HEK293 (cell line): ENCODE data around the gene NMB.

Source experiments
- INSM2 ChIP-seq: fragments of 450-650 bp; formaldehyde crosslinking; IDR thresholded peaks from 2 replicates; pipeline ENCODE4 v1.5.1; 2016; ENCODE audit warnings: missing biosample characterization, missing genetic modification characterization
- MYNN ChIP-seq: fragments of 450-650 bp; formaldehyde crosslinking; IDR thresholded peaks from 2 replicates; pipeline ENCODE4 v1.5.1; 2016; ENCODE audit warnings: missing biosample characterization, missing genetic modification characterization, borderline replicate concordance
- SALL2 ChIP-seq: fragments of 450-650 bp; formaldehyde crosslinking; IDR thresholded peaks from 2 replicates; pipeline ENCODE4 v1.5.0; 2017; ENCODE audit warnings: missing biosample characterization, mild to moderate bottlenecking, missing genetic modification characterization, borderline replicate concordance
- TCF7L2 ChIP-seq: IDR thresholded peaks from 2 replicates; pipeline ENCODE4 v1.6.1; 2011; ENCODE audit warnings: low read depth, mild to moderate bottlenecking, inconsistent platforms, low read length, moderate library complexity, borderline replicate concordance
- TRIM28 ChIP-seq: IDR thresholded peaks from 2 replicates; pipeline ENCODE4 v1.6.1; 2011; ENCODE audit warnings: low read length, control low read depth, borderline replicate concordance
- ZBTB17 ChIP-seq: fragments of 450-650 bp; formaldehyde crosslinking; IDR thresholded peaks from 2 replicates; pipeline ENCODE4 v1.5.1; 2016; ENCODE audit warnings: missing biosample characterization, missing genetic modification characterization
- ZNF114 ChIP-seq: fragments of 450-650 bp; formaldehyde crosslinking; IDR thresholded peaks from 2 replicates; pipeline ENCODE4 v1.5.0; 2017; ENCODE audit warnings: missing biosample characterization, missing genetic modification characterization
- ZNF138 ChIP-seq: fragments of 450-650 bp; formaldehyde crosslinking; IDR thresholded peaks from 2 replicates; pipeline ENCODE4 v1.5.1; 2016; ENCODE audit warnings: missing biosample characterization, missing genetic modification characterization, borderline replicate concordance
- ZNF140 ChIP-seq: fragments of 450-650 bp; formaldehyde crosslinking; IDR thresholded peaks from 2 replicates; pipeline ENCODE4 v1.5.1; 2016; ENCODE audit warnings: missing biosample characterization, missing genetic modification characterization
- ZNF157 ChIP-seq: fragments of 450-650 bp; formaldehyde crosslinking; IDR thresholded peaks from 2 replicates; pipeline ENCODE4 v1.5.1; 2016; ENCODE audit warnings: missing biosample characterization, missing genetic modification characterization
- ZNF184 ChIP-seq: fragments of 450-650 bp; IDR thresholded peaks from 2 replicates; pipeline ENCODE4 v1.5.1; 2018; ENCODE audit warnings: missing biosample characterization, mild to moderate bottlenecking, missing genetic modification characterization
- ZNF211 ChIP-seq: fragments of 450-650 bp; formaldehyde crosslinking; IDR thresholded peaks from 2 replicates; pipeline ENCODE4 v1.5.1; 2016; ENCODE audit warnings: low read depth, missing biosample characterization, missing genetic modification characterization
- ZNF274 ChIP-seq, 2 experiments: fragments of 200-500 bp in 1 of 2; fragments of 450-650 bp in 1 of 2; sonication (Bioruptor generic) in 1 of 2; formaldehyde crosslinking in 1 of 2; IDR thresholded peaks; 2 replicates each; pipeline versions ENCODE4 v1.5.1 to v1.6.1; 2014 to 2016; ENCODE audit warnings: borderline replicate concordance in 1 of 2, inconsistent platforms in 1 of 2, low read length in 1 of 2, missing biosample characterization in 1 of 2, missing genetic modification characterization in 1 of 2
- ZNF302 ChIP-seq: fragments of 450-650 bp; formaldehyde crosslinking; IDR thresholded peaks from 2 replicates; pipeline ENCODE4 v1.5.1; 2016; ENCODE audit warnings: missing biosample characterization, missing genetic modification characterization, low read depth
- ZNF423 ChIP-seq: fragments of 450-650 bp; formaldehyde crosslinking; IDR thresholded peaks from 2 replicates; pipeline ENCODE4 v1.5.1; 2016; ENCODE audit warnings: missing biosample characterization, missing genetic modification characterization
- ZNF473 ChIP-seq: fragments of 450-650 bp; formaldehyde crosslinking; IDR thresholded peaks from 2 replicates; pipeline ENCODE4 v1.5.1; 2017; ENCODE audit warnings: missing biosample characterization, missing genetic modification characterization
- ZNF501 ChIP-seq: fragments of 450-650 bp; formaldehyde crosslinking; IDR thresholded peaks from 2 replicates; pipeline ENCODE4 v1.5.1; 2016; ENCODE audit warnings: missing biosample characterization, missing genetic modification characterization
- ZNF514 ChIP-seq: fragments of 450-650 bp; formaldehyde crosslinking; IDR thresholded peaks from 2 replicates; pipeline ENCODE4 v1.5.1; 2016; ENCODE audit warnings: missing biosample characterization, missing genetic modification characterization
- ZNF548 ChIP-seq: fragments of 450-650 bp; formaldehyde crosslinking; IDR thresholded peaks from 2 replicates; pipeline ENCODE4 v1.5.1; 2016; ENCODE audit warnings: missing biosample characterization, missing genetic modification characterization
- ZNF596 ChIP-seq: fragments of 450-650 bp; IDR thresholded peaks from 2 replicates; pipeline ENCODE4 v1.5.0; 2018; ENCODE audit warnings: missing biosample characterization, mild to moderate bottlenecking, missing genetic modification characterization, moderate library complexity
- ZNF660 ChIP-seq: fragments of 450-650 bp; IDR thresholded peaks from 2 replicates; pipeline ENCODE4 v1.5.1; 2018; ENCODE audit warnings: missing biosample characterization, mild to moderate bottlenecking, missing genetic modification characterization
- ZNF670 ChIP-seq: fragments of 450-650 bp; formaldehyde crosslinking; IDR thresholded peaks from 2 replicates; pipeline ENCODE4 v1.5.1; 2016; ENCODE audit warnings: missing biosample characterization, missing genetic modification characterization, low read depth
- ZNF677 ChIP-seq: fragments of 450-650 bp; IDR thresholded peaks from 2 replicates; pipeline ENCODE4 v1.5.0; 2018; ENCODE audit warnings: missing biosample characterization, mild to moderate bottlenecking, missing genetic modification characterization, moderate library complexity
- ZNF768 ChIP-seq: fragments of 450-650 bp; formaldehyde crosslinking; IDR thresholded peaks from 2 replicates; pipeline ENCODE4 v1.5.1; 2018; ENCODE audit warnings: missing biosample characterization, mild to moderate bottlenecking, missing genetic modification characterization
- ZNF791 ChIP-seq: fragments of 450-650 bp; formaldehyde crosslinking; IDR thresholded peaks from 2 replicates; pipeline ENCODE4 v1.5.1; 2016; ENCODE audit warnings: missing biosample characterization, missing genetic modification characterization
- ZSCAN23 ChIP-seq: fragments of 450-650 bp; formaldehyde crosslinking; IDR thresholded peaks from 2 replicates; pipeline ENCODE4 v1.5.1; 2016; ENCODE audit warnings: missing biosample characterization, missing genetic modification characterization
- TF ChIP-seq, protein P1 (sequence below): fragments of 450-650 bp; formaldehyde crosslinking; IDR thresholded peaks from 2 replicates; pipeline ENCODE4 v1.5.1; 2016; ENCODE audit warnings: missing biosample characterization, missing genetic modification characterization
- TF ChIP-seq, protein P2 (sequence below): fragments of 450-650 bp; formaldehyde crosslinking; IDR thresholded peaks from 2 replicates; pipeline ENCODE4 v1.5.1; 2016; ENCODE audit warnings: missing biosample characterization, missing genetic modification characterization
- TF ChIP-seq, protein P3 (sequence below): fragments of 450-650 bp; formaldehyde crosslinking; IDR thresholded peaks from 2 replicates; pipeline ENCODE4 v1.5.1; 2016; ENCODE audit warnings: missing biosample characterization, missing genetic modification characterization, borderline replicate concordance

Gene NMB

GRCh38 chr15:84658080-84658787, at the start of gene NMB (continued):
- TF ChIP-seq, protein P1, sequence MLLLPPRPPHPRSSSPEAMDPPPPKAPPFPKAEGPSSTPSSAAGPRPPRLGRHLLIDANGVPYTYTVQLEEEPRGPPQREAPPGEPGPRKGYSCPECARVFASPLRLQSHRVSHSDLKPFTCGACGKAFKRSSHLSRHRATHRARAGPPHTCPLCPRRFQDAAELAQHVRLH (tag by site-specific recombination): no peak
- no peak for TF ChIP-seq ZNF184 (tag by site-specific recombination)
- no peak for TF ChIP-seq ZNF791 (tag by site-specific recombination)
- no peak for TF ChIP-seq ZNF274 (IDR thresholded peaks at IDR 0.05; ENCODE audit: low read length)
- no peak for TF ChIP-seq ZNF274 (tag by site-specific recombination; IDR thresholded peaks at IDR 0.05; ENCODE audit: borderline replicate concordance)
- TF ChIP-seq TCF7L2: no peak
- no peak for TF ChIP-seq ZNF140
- TF ChIP-seq, protein P2, sequence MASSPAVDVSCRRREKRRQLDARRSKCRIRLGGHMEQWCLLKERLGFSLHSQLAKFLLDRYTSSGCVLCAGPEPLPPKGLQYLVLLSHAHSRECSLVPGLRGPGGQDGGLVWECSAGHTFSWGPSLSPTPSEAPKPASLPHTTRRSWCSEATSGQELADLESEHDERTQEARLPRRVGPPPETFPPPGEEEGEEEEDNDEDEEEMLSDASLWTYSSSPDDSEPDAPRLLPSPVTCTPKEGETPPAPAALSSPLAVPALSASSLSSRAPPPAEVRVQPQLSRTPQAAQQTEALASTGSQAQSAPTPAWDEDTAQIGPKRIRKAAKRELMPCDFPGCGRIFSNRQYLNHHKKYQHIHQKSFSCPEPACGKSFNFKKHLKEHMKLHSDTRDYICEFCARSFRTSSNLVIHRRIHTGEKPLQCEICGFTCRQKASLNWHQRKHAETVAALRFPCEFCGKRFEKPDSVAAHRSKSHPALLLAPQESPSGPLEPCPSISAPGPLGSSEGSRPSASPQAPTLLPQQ: no peak
- TF ChIP-seq ZNF677: no peak
- TF ChIP-seq ZNF670 (tag by site-specific recombination): no peak
- TF ChIP-seq ZNF157 (tag by site-specific recombination): no peak
- no peak for TF ChIP-seq INSM2 (tag by site-specific recombination)
- TF ChIP-seq ZNF211 (tag by site-specific recombination): no peak
- peak; percentile 72 for TF ChIP-seq ZBTB17
- no peak for TF ChIP-seq ZSCAN23 (tag by site-specific recombination)
- no peak for TF ChIP-seq ZNF548
- no peak for TF ChIP-seq SALL2 (tag by site-specific recombination)
- no peak for TF ChIP-seq ZNF423 (tag by site-specific recombination)
- no peak for TF ChIP-seq TRIM28
- no peak for TF ChIP-seq MYNN
- no peak for TF ChIP-seq ZNF302 (tag by site-specific recombination)
- TF ChIP-seq ZNF114: no peak
- no peak for TF ChIP-seq ZNF138 (tag by site-specific recombination)
- TF ChIP-seq, protein P3, sequence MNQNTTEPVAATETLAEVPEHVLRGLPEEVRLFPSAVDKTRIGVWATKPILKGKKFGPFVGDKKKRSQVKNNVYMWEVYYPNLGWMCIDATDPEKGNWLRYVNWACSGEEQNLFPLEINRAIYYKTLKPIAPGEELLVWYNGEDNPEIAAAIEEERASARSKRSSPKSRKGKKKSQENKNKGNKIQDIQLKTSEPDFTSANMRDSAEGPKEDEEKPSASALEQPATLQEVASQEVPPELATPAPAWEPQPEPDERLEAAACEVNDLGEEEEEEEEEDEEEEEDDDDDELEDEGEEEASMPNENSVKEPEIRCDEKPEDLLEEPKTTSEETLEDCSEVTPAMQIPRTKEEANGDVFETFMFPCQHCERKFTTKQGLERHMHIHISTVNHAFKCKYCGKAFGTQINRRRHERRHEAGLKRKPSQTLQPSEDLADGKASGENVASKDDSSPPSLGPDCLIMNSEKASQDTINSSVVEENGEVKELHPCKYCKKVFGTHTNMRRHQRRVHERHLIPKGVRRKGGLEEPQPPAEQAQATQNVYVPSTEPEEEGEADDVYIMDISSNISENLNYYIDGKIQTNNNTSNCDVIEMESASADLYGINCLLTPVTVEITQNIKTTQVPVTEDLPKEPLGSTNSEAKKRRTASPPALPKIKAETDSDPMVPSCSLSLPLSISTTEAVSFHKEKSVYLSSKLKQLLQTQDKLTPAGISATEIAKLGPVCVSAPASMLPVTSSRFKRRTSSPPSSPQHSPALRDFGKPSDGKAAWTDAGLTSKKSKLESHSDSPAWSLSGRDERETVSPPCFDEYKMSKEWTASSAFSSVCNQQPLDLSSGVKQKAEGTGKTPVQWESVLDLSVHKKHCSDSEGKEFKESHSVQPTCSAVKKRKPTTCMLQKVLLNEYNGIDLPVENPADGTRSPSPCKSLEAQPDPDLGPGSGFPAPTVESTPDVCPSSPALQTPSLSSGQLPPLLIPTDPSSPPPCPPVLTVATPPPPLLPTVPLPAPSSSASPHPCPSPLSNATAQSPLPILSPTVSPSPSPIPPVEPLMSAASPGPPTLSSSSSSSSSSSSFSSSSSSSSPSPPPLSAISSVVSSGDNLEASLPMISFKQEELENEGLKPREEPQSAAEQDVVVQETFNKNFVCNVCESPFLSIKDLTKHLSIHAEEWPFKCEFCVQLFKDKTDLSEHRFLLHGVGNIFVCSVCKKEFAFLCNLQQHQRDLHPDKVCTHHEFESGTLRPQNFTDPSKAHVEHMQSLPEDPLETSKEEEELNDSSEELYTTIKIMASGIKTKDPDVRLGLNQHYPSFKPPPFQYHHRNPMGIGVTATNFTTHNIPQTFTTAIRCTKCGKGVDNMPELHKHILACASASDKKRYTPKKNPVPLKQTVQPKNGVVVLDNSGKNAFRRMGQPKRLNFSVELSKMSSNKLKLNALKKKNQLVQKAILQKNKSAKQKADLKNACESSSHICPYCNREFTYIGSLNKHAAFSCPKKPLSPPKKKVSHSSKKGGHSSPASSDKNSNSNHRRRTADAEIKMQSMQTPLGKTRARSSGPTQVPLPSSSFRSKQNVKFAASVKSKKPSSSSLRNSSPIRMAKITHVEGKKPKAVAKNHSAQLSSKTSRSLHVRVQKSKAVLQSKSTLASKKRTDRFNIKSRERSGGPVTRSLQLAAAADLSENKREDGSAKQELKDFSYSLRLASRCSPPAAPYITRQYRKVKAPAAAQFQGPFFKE (tag by site-specific recombination): no peak
- 0 out of 2 replicates have a peak, but pooled peaks have one; percentile 38 for TF ChIP-seq ZNF660 (tag by site-specific recombination)
- no peak for TF ChIP-seq ZNF514 (tag by site-specific recombination)
- no peak for TF ChIP-seq ZNF473 (tag by site-specific recombination)
- TF ChIP-seq ZNF768 (tag by site-specific recombination): no peak
- no peak for TF ChIP-seq ZNF596 (tag by site-specific recombination)
- TF ChIP-seq ZNF501 (tag by site-specific recombination): no peak
